Smooth muscle cell (in vitro differentiated cells): ENCODE measurements around the gene SLC17A7. TPM values are rescaled to one million over a fixed set of nuclear protein-coding genes. Genes with fewer than 3 reads are reported as not detected.

ENCODE experiments used
- DNase-seq: peaks from one replicate; lab custom pipeline; 2025; ENCODE audit not compliant: unreplicated experiment; lab: John Stamatoyannopoulos, UW
- H2AFZ ChIP-seq: fragments of 200-600 bp; sonication (generic); 2 replicates; pipeline ENCODE4 v1.6.0; 2016; ENCODE audit warnings: antibody characterized with exemption, low read depth, mild to moderate bottlenecking
- H3F3A ChIP-seq: fragments of 200-600 bp; sonication (generic); 2 replicates; pipeline ENCODE4 v1.6.0; 2017; ENCODE audit warnings: antibody characterized with exemption, low read depth
- H3K27ac ChIP-seq: fragments of 200-600 bp; sonication (generic); 2 replicates; pipeline ENCODE4 v1.5.1; 2016; ENCODE audit warnings: low read depth, mild to moderate bottlenecking
- H3K27me3 ChIP-seq: fragments of 200-600 bp; sonication (generic); 2 replicates; pipeline ENCODE4 v1.6.1; 2016; ENCODE audit warnings: low read depth, mild to moderate bottlenecking
- H3K36me3 ChIP-seq: fragments of 200-600 bp; sonication (generic); 2 replicates; pipeline ENCODE4 v1.5.1; 2016; ENCODE audit warnings: low read depth
- H3K4me1 ChIP-seq: fragments of 200-600 bp; sonication (generic); 2 replicates; pipeline ENCODE4 v1.5.1; 2016; ENCODE audit warnings: low read depth
- H3K4me2 ChIP-seq: fragments of 200-600 bp; sonication (generic); 2 replicates; pipeline ENCODE4 v1.6.0; 2016; ENCODE audit warnings: mild to moderate bottlenecking
- H3K4me3 ChIP-seq: fragments of 200-600 bp; sonication (generic); 2 replicates; pipeline ENCODE4 v1.5.1; 2016; ENCODE audit warnings: mild to moderate bottlenecking
- H3K79me2 ChIP-seq: fragments of 200-600 bp; sonication (generic); 2 replicates; pipeline ENCODE4 v1.6.0; 2016; ENCODE audit warnings: low read depth, mild to moderate bottlenecking
- H3K9ac ChIP-seq: fragments of 200-600 bp; sonication (generic); 2 replicates; pipeline ENCODE4 v1.6.0; 2016; ENCODE audit warnings: low read depth
- H3K9me3 ChIP-seq: fragments of 200-600 bp; sonication (generic); replicated peaks from 2 replicates; pipeline ENCODE4 v1.5.1; 2016; ENCODE audit warnings: low read depth
- H4K20me1 ChIP-seq: fragments of 200-600 bp; sonication (generic); 2 replicates; pipeline ENCODE4 v1.6.0; 2016; ENCODE audit warnings: low read depth
- WGBS: methylation state at CpG from one replicate; pipeline ENCODE4 v1.1.7; 2016; ENCODE audit warnings: low lambda C conversion rate; 5-methylcytosine and 5-hydroxymethylcytosine counted together
- polyA plus RNA-seq: library from polyadenylated mRNA; unstranded; fragments of >200 nt; fragmentation: Nextera tagmentation; extraction: Ambion mirVana; gene quantifications from 2 replicates; pipeline ENCODE4 v1.2.1, GENCODE V29; 2016
- total RNA-seq: library from RNA; depleted of rRNA; stranded (reverse); fragments of >200 nt; gene quantifications from 2 replicates; pipeline ENCODE4 v1.2.3, GENCODE V29; 2014
- TF ChIP-seq, protein P1 (sequence below): fragments of 200-600 bp; sonication (generic); IDR thresholded peaks from 2 replicates; pipeline ENCODE4 v1.5.1; 2017; ENCODE audit warnings: borderline replicate concordance, mild to moderate bottlenecking, antibody characterized with exemption; ENCODE audit not compliant: insufficient read depth, poor library complexity, severe bottlenecking

SLC17A7 gene
- total and polyA plus RNA-seq, 2 experiments from 2014 or later, result 0.04 TPM; not detected in 1

DNA sequence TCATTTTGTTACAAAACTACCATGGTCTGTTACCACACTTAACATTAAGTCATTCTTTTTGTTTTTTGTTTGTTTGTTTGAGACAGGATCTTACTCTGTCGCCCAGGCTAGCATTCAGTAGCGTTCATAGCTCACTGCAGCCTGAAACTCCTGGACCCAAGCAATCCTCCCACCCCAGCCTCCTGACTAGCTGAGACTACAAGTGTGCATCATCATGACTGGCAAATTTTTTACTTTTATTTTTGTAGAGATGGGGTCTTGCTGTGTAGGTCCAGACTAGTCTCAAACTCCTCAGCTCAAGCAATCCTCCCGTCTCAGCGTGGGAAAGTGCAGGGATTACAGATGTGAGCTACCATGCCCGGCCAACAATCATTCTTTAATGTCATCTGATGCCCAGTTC is 15.0 kb upstream of the SLC17A7 start:
- Histone ChIP-seq H3K27ac (no peak overlapping the region), H3K9me3 (no peaks in the 10 kb centered on the region), H2AFZ (no peak overlapping the region), H3K79me2 (no peaks in the 10 kb centered on the region), H3K27me3 (no peaks in the 10 kb centered on the region), H3K4me1 (peaks cover 8% of the 10 kb centered on the region), H3K4me3 (no peak overlapping the region), H4K20me1 (no peaks in the 10 kb centered on the region), H3K36me3 (no peaks in the 10 kb centered on the region), H3K9ac (no peak overlapping the region), H3F3A (no peaks in the 10 kb centered on the region), H3K4me2 (no peak overlapping the region)
- WGBS, result 96% methylated on average over 5 of the region's 5 CpGs
- TF ChIP-seq, protein P1, sequence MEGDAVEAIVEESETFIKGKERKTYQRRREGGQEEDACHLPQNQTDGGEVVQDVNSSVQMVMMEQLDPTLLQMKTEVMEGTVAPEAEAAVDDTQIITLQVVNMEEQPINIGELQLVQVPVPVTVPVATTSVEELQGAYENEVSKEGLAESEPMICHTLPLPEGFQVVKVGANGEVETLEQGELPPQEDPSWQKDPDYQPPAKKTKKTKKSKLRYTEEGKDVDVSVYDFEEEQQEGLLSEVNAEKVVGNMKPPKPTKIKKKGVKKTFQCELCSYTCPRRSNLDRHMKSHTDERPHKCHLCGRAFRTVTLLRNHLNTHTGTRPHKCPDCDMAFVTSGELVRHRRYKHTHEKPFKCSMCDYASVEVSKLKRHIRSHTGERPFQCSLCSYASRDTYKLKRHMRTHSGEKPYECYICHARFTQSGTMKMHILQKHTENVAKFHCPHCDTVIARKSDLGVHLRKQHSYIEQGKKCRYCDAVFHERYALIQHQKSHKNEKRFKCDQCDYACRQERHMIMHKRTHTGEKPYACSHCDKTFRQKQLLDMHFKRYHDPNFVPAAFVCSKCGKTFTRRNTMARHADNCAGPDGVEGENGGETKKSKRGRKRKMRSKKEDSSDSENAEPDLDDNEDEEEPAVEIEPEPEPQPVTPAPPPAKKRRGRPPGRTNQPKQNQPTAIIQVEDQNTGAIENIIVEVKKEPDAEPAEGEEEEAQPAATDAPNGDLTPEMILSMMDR, result no peak
- no peak for DNase-seq

DNA sequence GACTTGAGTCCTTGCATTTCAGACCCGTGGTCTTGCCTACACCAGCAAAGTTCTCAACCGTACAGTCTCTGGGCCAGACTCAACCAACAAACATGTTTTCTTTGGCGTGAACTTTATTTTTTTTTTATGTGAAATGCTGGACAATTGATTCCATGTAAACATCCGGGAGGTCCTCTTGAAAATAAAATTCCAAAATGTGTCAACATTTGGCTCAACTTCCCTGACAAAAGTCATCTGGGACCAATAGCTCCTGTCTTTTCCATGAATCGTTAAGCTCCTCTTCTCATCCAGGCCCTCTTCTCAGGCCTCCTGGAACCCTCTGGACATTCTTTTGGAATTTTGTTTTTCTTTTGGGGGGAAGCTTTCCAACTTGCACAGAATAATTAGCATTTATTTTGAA is 14.4 kb upstream of the SLC17A7 start:
- H2AFZ ChIP-seq, result no peak overlapping the region

DNA sequence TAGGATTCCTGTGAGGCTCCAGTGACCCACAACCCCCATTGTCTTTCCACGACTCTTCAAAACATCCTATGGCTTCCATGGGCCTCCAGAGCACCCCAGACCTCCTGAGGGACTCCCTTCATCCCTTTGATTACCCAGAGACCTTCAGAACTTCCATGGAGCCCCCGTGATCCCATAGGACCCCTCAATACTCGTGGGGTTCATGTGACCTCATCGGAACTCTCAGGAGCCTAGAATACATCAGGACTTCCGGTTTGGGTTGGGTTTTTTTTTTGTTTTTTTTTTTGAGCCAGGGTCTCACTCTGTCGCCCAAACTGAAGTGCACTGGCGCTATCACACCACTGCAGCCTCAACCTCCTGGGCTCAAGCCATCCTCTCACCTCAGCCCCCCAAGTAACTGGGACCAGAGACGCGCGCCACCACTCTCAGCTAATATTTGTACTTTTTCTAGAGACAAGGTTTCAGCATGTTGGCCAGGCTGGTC is 12.5 kb upstream of the SLC17A7 start:
- Histone ChIP-seq H3K9ac (peak overlapping the region; percentile 95), H3K9me3 (no peaks in the 10 kb centered on the region), H3K36me3 (no peaks in the 10 kb centered on the region), H2AFZ (peak overlapping the region; percentile 6), H3F3A (no peaks in the 10 kb centered on the region), H3K4me2 (peak overlapping the region; percentile 93), H4K20me1 (no peaks in the 10 kb centered on the region), H3K79me2 (no peaks in the 10 kb centered on the region), H3K4me3 (peak overlapping the region; percentile 63), H3K27me3 (no peaks in the 10 kb centered on the region), H3K4me1 (peaks cover 13% of the 10 kb centered on the region), H3K27ac (peak overlapping the region; percentile 95)
- DNase-seq, result no peak
- WGBS, result 50% methylated on average over 10 of the region's 10 CpGs
- TF ChIP-seq, protein P1, result no peak

More for the DNA sequence above, 14.4 kb upstream of the SLC17A7 start:
- no peaks in the 10 kb centered on the region for H4K20me1 ChIP-seq
- TF ChIP-seq, protein P1, result no peak
- no peaks in the 10 kb centered on the region for H3K27me3 ChIP-seq
- H3K27ac ChIP-seq, result no peak overlapping the region
- no peaks in the 10 kb centered on the region for H3K79me2 ChIP-seq
- H3K4me2 ChIP-seq, result no peak overlapping the region
- no peak overlapping the region for H3K9ac ChIP-seq
- 95% methylated on average over 5 of the region's 5 CpGs for WGBS
- H3K4me3 ChIP-seq, result no peak overlapping the region
- no peaks in the 10 kb centered on the region for H3K36me3 ChIP-seq
- H3K4me1 ChIP-seq, result peaks cover 9% of the 10 kb centered on the region
- H3K9me3 ChIP-seq, result no peaks in the 10 kb centered on the region
- DNase-seq, result no peak
- H3F3A ChIP-seq, result no peaks in the 10 kb centered on the region
